Peyer's patch (tissue), 4 donors: ENCODE measurements around the gene ZNF549.
A peak's percentile ranks its signal among the peaks of the same experiment; 100 is the strongest.
"Not testable (repeated sequence)": the region's sequence is repeated elsewhere in the genome, so short reads cannot be mapped to it uniquely, and the experiment has no call there.

Source experiments
- POLR2A ChIP-seq, 2 donors: fragments of 450-650 bp; IDR thresholded peaks; one replicate each; pipeline ENCODE4 v1.5.1; 2017; ENCODE audit warnings: antibody characterized with exemption in 2 of 2, mild to moderate bottlenecking in 2 of 2, moderate library complexity in 2 of 2
- TF ChIP-seq, protein P1 (sequence below), 6 experiments: fragments of 450-650 bp in 4 of 6; fragments of 200-600 bp in 2 of 6; sonication (generic) in 1 of 6; IDR thresholded peaks; one replicate each; pipeline ENCODE4 v1.5.1; 2017 to 2019; ENCODE audit warnings: antibody characterized with exemption in 6 of 6, mild to moderate bottlenecking in 3 of 6, moderate library complexity in 1 of 6

DNA sequence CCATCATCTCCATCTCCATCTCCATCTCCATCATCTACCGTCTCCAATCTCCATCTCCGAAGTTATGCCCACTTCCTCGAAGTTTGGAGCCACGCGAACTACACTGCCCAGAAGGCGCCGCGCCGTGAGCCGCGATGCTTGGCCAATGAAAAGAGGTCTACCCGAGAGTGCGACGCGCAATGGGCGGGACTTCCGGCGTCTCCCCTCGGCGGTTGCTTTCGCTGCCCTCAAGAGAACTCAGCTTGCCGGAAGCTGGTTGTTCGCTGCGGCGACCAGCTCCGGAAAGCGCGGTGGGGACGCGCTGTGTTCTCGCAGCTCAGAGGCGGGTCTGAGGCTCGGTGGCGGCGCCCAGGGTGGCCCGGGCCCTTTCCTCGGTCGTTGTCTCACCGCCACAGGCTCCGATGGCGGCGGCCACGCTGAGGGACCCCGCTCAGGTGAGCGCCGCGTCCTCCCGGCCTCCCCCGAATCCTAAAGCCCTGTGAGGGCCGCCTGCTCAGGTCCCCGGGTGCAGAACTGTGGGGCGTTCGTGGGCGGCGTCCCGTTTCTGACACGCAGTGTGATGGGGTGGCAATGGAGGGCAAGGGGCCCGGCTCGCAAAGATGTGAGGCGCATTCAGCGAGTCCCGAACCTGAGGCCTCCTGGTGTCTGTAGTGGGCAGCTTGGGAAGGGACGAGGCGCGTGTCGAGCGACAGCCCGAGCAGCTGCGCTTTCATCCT lies 27.3 kb upstream of the ZNF549 start, which contains the start of gene ZNF773:
- TF ChIP-seq, protein P1, sequence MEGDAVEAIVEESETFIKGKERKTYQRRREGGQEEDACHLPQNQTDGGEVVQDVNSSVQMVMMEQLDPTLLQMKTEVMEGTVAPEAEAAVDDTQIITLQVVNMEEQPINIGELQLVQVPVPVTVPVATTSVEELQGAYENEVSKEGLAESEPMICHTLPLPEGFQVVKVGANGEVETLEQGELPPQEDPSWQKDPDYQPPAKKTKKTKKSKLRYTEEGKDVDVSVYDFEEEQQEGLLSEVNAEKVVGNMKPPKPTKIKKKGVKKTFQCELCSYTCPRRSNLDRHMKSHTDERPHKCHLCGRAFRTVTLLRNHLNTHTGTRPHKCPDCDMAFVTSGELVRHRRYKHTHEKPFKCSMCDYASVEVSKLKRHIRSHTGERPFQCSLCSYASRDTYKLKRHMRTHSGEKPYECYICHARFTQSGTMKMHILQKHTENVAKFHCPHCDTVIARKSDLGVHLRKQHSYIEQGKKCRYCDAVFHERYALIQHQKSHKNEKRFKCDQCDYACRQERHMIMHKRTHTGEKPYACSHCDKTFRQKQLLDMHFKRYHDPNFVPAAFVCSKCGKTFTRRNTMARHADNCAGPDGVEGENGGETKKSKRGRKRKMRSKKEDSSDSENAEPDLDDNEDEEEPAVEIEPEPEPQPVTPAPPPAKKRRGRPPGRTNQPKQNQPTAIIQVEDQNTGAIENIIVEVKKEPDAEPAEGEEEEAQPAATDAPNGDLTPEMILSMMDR (IDR thresholded peaks at IDR 0.05) = not testable (repeated sequence)
- peak; percentile 57 to 58 for TF ChIP-seq POLR2A (IDR thresholded peaks at IDR 0.05)
